HG03025 (cell line): ENCODE measurements around the gene BBIP1.

Experiments
- ATAC-seq: cut with Tn5 transposase; IDR thresholded peaks from one replicate; pipeline ENCODE4 v1.9.1; 2021; ENCODE audit warnings: mild to moderate bottlenecking, moderate library complexity; ENCODE audit not compliant: unreplicated experiment, low FRiP score

Gene BBIP1, protein sequence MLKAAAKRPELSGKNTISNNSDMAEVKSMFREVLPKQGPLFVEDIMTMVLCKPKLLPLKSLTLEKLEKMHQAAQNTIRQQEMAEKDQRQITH

DNA sequence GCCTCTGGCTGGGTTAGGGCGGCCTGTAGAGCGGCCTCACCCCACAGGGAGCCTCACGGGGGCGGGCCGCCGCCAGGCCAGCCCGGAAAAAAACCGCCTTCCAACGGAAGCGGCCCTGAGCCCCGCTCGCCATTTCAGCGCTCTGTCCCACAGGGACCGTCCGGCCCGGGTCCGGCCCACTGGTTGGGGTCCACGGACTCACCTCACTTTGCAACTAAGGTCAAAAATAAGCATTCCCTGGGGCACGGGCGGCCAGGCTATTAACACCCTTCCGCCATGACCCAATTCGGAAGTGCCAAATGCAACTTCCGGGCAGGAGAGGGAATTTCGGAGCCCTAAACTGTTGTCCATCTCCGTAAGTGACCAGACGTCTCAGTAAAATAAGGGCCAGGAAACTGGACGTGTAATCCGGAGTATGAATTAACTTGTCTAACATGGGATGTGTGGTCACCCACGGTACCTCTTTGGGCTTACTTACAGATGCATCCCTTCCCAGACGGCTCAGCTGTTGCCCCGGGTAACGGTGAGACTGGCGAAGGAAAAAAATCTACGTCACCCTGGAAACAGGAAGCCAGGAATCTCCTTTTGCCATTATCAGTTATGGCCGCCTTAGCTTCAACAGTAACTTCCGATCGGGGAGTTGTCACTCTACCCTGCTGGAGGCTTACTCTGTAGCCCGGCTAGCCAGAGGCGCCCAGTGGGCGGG is at the start of gene BBIP1:
BBIP1 (minus strand) TSS at position 538 of the 706 bp plus-strand sequence. CDS start 1,023 bp downstream, outside the sequence.
- ATAC-seq, result peak; percentile 53

DNA sequence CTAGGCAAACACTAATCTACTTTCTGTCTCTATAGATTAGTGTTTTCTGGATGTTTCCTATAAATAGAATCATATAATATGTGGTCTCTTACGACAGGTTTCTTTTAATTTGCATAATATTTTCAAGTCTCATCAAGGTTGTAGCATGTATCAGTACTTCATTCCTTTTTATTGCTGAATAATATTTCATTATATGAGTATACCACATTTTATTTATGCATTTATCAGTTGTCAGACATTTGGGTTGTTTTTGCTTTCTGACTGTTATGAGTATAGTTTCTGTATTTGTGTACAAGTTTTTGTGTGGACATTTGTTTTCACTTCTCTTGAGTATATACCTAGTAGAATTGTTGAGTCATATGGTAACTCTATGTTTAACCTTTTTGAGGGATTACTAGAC is 48.7 kb upstream of the BBIP1 start:
- ATAC-seq, result no peak

GRCh38 chr10:110967009-110967630 is 48.1 kb upstream of the BBIP1 start:
- ATAC-seq, result no peak

GRCh38 chr10:110966146-110966545 is 47.2 kb upstream of the BBIP1 start:
- no peak for ATAC-seq

GRCh38 chr10:110965216-110965615 is 46.2 kb upstream of the BBIP1 start:
- no peak for ATAC-seq

DNA sequence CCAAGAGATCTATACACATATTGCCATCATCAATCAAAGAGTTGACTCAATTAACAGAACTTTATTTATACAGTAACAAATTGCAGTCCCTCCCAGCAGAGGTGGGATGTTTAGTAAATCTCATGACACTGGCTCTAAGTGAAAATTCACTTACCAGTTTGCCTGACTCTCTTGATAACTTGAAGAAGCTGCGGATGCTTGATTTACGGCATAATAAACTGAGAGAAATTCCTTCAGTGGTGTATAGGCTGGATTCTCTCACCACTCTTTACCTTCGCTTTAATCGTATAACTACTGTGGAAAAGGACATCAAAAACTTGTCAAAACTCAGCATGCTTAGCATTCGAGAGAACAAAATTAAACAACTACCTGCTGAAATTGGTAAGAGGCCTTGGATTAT is 45.7 kb upstream of the BBIP1 start:
- no peak for ATAC-seq

- no peak for ATAC-seq
Observed at GRCh38 chr10:110963162-110963561, 44.2 kb upstream of the BBIP1 start.

- ATAC-seq, result no peak
Observed at GRCh38 chr10:110962443-110962842, 43.5 kb upstream of the BBIP1 start.

- ATAC-seq, result no peak
Observed at GRCh38 chr10:110960333-110960712, 41.3 kb upstream of the BBIP1 start.

DNA sequence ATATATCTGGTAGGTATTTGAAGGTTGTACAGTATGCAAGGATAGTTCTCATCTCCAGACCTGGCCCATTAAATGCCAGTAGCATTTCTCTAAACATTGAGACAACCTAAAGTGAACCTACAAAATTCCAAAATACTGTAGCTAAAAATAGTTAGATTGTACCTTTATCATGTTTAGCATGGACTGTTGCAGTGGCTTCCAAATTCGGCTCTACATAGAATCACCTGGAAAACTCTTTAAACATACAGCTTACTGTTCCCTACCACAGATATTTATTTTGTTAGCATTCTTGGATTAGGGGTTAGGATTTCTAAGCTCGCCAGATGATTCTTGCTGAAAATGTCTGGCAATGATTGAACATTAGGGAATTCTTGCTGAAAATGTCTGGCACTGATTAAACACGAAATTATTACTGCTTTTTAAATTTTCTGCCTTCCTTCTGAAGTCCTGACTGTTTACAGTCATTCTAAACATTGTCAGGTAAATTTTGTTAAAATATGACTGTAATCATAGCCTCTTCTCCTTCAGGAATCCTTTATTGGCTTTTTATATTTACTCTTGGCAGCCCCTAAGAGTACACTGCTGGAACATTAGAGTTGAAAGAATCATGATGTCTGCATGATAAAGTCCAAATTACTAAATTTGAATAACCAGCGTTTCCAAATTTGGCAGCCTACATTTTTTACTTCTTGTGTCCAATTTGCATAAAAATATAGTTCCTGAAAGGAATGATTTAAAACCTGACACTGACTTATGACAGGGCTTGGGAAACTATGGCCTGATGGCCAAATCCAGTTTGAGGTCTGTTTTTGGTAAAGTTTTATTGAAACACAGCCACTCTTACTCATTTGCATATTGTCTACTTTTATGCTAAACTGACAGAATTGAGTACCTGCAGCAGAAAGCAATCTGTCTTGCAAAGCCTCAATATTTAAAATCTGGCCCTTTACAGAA is 40.7 kb upstream of the BBIP1 start:
- no peak for ATAC-seq

DNA sequence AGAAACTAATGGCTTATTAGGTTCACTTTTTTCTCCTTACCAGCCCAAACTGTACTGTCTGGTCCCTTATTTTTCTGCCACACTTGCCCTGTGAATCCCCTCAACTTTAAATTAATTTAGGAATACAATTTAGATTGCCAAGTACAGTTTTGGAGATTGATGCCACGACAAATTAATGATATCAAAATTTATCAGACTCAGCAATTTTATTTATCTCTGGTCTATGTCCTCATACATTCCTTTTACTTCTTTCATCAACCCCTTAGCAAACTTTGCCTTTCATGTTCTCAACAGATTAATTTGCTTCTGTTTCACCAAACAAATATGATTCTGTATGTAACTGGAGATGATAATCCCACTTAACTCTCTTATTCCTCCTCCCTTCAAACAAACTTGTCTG is 38.6 kb upstream of the BBIP1 start:
- ATAC-seq, result no peak

DNA sequence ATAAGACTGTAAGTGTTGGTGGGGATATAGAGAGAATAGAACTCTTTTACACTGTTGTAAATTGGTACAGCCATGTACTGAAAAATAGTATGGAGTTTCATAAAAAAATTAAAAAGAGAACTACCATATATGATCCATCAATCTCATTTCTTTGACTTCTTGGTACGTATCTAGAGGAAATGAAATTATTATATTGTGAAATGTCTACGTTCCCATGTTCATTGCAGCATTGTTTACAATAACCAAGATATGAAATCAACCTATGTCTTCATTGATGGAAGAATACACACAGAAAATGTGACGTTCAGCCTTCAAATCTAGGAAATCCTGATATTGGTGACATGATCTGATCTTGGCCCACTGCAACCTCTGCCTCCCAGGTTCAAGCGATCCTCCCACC is 32.4 kb upstream of the BBIP1 start:
- no peak for ATAC-seq

GRCh38 chr10:110947061-110947595 is 28.1 kb upstream of the BBIP1 start:
- ATAC-seq, result no peak

GRCh38 chr10:110946496-110946895 is 27.5 kb upstream of the BBIP1 start:
- ATAC-seq, result no peak

DNA sequence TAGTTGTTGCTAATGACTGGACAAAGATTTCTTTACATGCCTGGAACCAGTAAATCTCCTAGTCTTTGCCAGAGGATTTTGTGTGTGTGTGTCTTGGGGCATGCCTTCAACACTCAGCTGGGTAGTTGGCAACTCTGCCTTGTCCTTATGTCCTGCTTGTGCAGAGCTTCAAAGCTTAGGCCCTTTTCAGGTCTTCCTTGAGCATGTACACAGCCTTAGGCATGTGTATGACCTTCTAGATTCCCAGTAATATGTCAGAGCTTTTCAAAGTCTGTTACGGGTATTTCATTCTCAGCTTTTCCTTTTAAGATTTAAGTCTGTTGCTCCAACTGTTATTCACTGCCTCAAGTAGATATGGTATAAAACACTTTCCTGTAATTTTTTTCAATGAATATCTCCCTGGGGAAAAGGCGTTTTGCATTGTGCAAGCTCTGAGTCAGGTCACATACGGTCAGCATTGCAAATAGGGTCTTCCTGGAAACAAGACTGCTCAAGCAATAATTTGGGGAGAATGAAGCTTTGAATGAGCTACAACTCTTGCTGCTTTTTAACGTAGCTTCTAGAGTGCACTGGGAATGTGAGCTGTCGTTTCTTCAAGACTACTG is 25.9 kb upstream of the BBIP1 start:
- ATAC-seq, result no peak

DNA sequence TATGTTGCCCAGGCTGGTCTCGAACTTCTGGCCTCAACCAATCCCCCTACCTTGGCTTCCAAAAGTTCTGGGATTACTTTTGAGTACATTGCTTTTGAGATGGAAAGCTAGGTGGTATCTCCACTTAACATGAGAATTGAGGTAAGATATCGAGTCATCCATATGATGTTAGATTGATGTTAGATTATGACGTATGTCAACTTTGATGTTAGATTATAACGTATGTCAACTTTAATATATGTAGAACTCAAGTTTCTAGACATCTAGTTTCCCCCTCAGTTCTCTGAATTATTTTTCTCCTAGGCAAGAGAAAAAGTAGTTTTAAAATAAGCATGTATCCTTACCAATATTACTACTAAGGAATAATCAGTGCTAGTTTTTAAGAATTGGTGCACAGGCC is 20.4 kb upstream of the BBIP1 start:
- no peak for ATAC-seq

- no peak for ATAC-seq
Observed at GRCh38 chr10:110936757-110937156, 17.8 kb upstream of the BBIP1 start.

GRCh38 chr10:110932505-110933180 is 13.7 kb upstream of the BBIP1 start:
- ATAC-seq, result no peak

DNA sequence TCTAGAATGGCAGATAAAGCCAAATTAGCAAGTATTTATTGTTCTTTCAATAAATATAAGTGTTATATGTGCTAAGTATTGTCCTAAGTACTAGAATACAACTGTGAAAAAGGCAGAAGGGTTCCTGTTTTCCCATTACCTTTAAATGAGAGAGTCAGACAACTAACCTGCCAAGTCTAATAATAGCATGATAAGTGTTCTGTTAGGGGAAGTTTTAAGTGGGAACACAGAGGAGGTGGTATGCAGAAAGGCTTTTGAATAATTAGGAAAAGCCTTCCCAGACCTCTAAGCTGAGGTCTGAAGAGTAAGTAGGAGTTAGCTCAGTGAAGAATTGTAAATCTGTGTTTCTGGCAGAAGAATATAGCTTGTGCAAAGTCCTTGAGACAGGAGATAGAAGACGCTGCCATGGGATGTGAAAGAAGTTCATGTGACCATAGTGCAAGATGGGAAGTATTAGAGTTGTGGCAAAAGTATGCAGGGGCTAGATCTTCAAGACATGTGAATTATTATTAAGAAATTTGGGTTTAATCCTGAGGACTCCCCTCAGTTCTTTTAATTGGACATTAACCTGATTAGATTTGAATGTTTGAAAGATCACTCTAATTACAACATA is 12.9 kb upstream of the BBIP1 start:
- ATAC-seq, result no peak
